Fibroblast of villous mesenchyme (primary cell): ENCODE measurements around the gene CELF4. TPM values are rescaled to one million over a fixed set of nuclear protein-coding genes. Genes with fewer than 3 reads are reported as not detected.

ENCODE experiments used
- DNase-seq: peaks from one replicate; pipeline ENCODE4 v3.0.0-alpha.2; 2010; ENCODE audit warnings: low read depth
- H3K4me3 ChIP-seq: 2 replicates; pipeline ENCODE4 v1.5.1; 2011; ENCODE audit warnings: low read depth, mild to moderate bottlenecking, low read length
- CTCF ChIP-seq: IDR thresholded peaks from 2 replicates; pipeline ENCODE4 v1.5.1; 2012; ENCODE audit warnings: low read depth, mild to moderate bottlenecking, low read length; ENCODE audit not compliant: insufficient read depth
- total RNA-seq: library from RNA; depleted of rRNA; stranded (reverse); fragments of >200 nt; gene quantifications from 2 replicates; pipeline ENCODE4 v1.2.3, GENCODE V29; 2012

CELF4 gene
- total RNA-seq, 1 donor = not detected

DNA sequence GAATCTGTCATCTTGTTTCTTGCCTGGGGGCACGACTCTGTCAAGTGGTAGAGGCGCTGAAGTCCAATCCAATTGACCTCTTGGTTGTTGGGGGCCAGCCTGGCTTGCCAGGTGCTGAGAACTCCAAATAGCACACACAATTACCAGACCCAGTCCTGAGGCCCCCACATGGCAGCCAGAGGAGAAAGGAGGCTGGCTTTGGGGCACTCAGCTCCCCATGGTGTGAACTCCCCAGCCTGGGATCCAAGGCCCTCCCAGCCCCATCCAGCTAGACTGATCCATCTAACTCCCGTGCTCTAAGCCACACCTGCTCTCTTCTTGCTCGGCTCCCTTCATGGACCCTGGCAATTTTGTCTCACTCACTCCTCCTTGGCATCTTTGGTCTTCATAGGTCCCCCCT is 170.0 kb downstream of the CELF4 start:
- H3K4me3 ChIP-seq = no peak overlapping the region
- DNase-seq = no peak
- TF ChIP-seq CTCF = no peak

- no peak for DNase-seq
- no peak for TF ChIP-seq CTCF
- no peak overlapping the region for H3K4me3 ChIP-seq
Observed at GRCh38 chr18:37395138-37395537, 170.5 kb downstream of the CELF4 start.

- no peak for DNase-seq
- no peak overlapping the region for H3K4me3 ChIP-seq
- no peak for TF ChIP-seq CTCF
Observed at GRCh38 chr18:37394610-37394965, 171.0 kb downstream of the CELF4 start.

- no peak for TF ChIP-seq CTCF
- peak; percentile 69 for DNase-seq
- peak overlapping the region; percentile 38 for H3K4me3 ChIP-seq
Observed at GRCh38 chr18:37393945-37394609, 171.5 kb downstream of the CELF4 start.

GRCh38 chr18:37393221-37393827 is 172.3 kb downstream of the CELF4 start:
- DNase-seq = no peak
- TF ChIP-seq CTCF = no peak
- no peak overlapping the region for H3K4me3 ChIP-seq

GRCh38 chr18:37392648-37393047 is 172.9 kb downstream of the CELF4 start:
- no peak for DNase-seq
- H3K4me3 ChIP-seq = no peak overlapping the region
- TF ChIP-seq CTCF = no peak
